Measurements from ENCODE around the gene KIF3C.

Gene KIF3C

DNA sequence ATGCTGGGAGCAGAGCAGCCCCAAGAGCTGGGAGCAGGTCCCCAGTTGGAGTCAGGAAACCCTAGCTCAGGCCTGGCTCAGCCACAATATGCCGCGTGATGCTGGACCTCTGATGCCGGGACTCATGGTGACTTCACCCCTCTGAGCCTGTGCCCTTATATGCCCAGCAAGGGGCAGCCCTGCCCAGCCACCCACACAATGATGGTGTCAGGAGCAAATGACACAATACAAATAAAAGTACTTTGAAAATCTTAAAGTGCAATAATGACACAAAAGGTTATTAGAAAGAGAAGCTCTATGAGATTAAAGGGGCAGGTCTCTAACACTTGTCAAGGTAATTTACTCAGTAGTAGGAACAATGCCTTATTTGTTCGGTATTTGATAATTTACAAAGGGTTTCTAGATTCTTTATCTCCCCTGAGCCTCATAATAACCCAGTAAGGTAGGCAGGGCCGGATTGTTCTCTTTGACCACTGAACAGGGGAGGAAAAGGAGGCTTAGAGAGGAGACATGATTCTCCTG, 18.3 kb upstream of the KIF3C start:
- in situ Hi-C loops (cut with MboI; ENCODE audit: low sequenced_read_pairs): no loop called here

DNA sequence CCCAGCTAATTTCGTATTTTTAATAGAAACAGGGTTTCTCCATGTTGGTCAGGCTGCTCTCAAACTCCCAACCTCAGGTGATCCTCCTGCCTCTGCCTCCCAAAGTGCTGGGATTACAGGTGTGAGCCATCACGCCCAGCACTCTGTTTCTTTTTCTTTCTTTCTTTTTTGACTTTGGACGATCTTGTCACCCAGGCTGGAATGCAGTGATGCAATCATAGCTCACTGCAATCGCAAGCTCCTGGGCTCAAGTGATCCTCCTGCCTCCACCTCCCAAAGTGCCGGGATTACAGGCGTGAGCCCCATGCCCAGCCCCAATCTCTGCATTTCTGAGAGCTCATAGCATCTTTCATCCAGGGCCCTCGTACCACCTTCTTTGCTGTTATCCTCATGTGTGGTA, 17.1 kb upstream of the KIF3C start:
- in situ Hi-C loops (cut with MboI; ENCODE audit: low sequenced_read_pairs): loop anchor here (10.0 kb wide), 1 partner anchor 145 kb away; no protein-coding TSS in a partner anchor

- in situ Hi-C loops (cut with MboI; ENCODE audit: low sequenced_read_pairs): loop anchor here (10.0 kb wide), 1 partner anchor 146 kb away; no protein-coding TSS in a partner anchor
Measured at GRCh38 chr2:25998816-25999383, 16.6 kb upstream of the KIF3C start.

DNA sequence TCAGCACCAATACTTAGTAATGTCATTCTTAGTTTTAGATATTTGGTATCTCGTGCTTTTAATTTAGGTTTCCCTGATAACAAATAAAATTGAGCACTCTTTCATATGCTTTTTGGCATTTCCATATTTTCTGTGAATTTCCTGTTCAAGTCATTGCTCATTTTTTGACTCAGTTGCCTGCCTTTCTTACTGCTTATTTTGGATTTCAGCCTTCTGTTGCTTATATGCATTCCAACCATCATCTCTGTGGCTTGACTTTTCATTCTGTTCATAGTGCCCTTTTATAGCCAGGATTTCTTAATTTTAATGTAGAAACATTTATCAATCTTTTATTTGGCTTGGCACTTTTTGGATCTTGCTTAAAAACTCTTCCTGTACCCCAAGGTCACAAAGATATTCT, 14.5 kb upstream of the KIF3C start:
- in situ Hi-C loops (cut with MboI; ENCODE audit: low sequenced_read_pairs): loop anchor here (10.0 kb wide), 1 partner anchor 148 kb away; no protein-coding TSS in a partner anchor

GRCh38 chr2:25994509-25994908, 12.2 kb upstream of the KIF3C start:
- in situ Hi-C loops (cut with MboI; ENCODE audit: low sequenced_read_pairs): loop anchor here (10.0 kb wide), 1 partner anchor 150 kb away; no protein-coding TSS in a partner anchor

GRCh38 chr2:25993049-25993448, 10.8 kb upstream of the KIF3C start:
- in situ Hi-C loops (cut with MboI; ENCODE audit: low sequenced_read_pairs): loop anchor here (10.0 kb wide), 1 partner anchor 152 kb away; no protein-coding TSS in a partner anchor

GRCh38 chr2:25992556-25992955, 10.3 kb upstream of the KIF3C start:
- in situ Hi-C loops (cut with MboI; ENCODE audit: low sequenced_read_pairs): loop anchor here (10.0 kb wide), 1 partner anchor 152 kb away; no protein-coding TSS in a partner anchor

GRCh38 chr2:25991965-25992364, 9.7 kb upstream of the KIF3C start:
- in situ Hi-C loops (cut with MboI; ENCODE audit: low sequenced_read_pairs): loop anchor here (10.0 kb wide), 1 partner anchor 153 kb away; no protein-coding TSS in a partner anchor

- in situ Hi-C loops (cut with MboI; ENCODE audit: low sequenced_read_pairs): no loop called here
Measured at GRCh38 chr2:25989154-25989553, 6.9 kb upstream of the KIF3C start.

DNA sequence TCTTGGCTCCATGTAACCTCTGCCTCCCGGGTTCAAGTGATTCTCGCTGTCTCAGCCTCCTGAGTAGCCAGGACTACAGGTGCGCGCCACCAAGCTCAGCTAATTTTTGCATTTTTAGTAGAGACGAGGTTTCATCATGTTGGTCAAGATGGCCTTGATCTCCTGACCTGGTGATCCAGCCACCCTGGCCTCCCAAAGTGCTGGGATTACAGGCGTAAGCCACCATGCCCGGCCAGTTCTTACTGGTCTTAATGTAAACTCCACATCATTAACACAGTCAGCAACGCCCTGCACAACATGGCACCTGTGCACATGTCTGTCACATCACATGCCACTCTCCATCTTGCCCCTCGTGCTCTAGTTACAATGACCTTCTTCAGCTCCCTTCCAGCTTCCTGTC, 5.8 kb upstream of the KIF3C start:
- in situ Hi-C loops (cut with MboI; ENCODE audit: low sequenced_read_pairs): no loop called here

DNA sequence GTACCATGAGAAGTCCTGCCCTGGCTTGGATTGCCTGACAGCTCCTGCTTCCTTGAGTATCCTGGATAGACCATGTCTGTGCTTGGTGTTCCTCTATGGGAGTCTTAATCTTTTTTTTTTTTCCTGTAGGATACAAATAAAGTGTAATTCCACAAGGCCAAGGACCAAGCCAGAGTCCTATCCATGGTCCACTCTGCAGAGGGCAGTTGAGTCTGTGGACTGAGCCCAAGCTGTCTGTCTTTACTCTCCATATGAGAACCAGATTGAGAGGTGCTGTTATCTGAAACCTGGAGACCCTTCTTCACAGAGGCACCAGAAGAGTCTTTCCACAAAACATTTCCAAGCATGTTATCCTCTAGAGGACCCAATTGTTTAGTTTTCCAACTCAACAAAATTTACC, 1.4 kb upstream of the KIF3C start:
- in situ Hi-C loops (cut with MboI; ENCODE audit: low sequenced_read_pairs): no loop called here

- in situ Hi-C loops (cut with MboI; ENCODE audit: low sequenced_read_pairs): no loop called here
Measured at GRCh38 chr2:25982968-25983280, 627 bp upstream of the KIF3C start.

DNA sequence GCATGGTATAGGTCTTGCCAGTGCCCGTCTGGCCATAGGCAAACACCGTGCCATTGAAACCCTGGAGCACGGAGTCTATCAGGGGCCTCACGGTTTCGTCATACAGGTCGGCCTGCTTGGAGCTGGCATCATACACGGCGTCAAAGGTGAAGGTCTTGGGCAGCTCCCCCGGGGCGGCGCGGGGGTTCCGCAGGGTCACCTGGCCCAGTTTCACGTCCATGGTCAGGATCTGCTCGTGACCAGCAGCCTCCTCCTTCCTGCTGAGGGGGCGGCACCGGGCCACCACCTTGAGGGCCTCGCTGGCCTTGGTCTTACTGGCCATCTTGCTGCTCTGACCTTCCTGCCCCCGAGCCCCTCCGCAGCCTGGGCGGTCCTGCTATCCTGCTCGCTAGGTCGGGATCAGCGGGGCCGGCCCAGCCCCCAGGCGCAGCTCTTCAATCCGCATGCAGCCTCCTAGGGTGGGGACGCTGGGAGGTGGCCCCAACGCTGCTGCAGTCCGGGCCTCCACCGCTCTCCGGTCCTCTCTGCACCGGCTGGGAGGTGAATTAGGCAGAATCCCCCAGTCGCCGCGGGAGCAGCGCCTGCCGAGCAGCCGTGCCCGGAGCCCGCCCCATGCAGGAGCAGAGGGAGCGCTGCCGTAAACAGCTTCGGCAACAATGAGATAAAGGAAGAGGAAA, 563 bp downstream of the KIF3C start:
- in situ Hi-C loops (cut with MboI; ENCODE audit: low sequenced_read_pairs): no loop called here

DNA sequence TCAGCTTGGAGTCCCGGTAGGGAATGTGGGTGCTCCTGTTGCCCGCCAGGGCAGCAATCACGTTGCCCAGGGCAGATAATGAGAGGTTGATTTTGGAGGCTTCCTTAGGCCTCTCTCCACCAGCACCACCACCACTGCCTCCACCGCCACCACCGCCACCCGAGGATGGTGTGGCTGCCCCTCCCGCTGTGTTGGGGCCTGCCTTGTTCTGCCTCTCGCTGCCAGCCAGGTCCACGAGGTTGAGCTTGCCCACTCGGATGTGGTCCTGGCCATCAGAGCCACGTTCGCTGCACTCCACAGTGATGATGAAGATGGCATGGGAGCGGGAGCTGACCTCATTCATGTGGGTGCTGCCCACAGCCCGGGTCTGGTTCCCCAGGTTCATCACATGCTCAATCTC, 1.3 kb downstream of the KIF3C start:
- in situ Hi-C loops (cut with MboI; ENCODE audit: low sequenced_read_pairs): no loop called here

GRCh38 chr2:25980076-25980887, 2.0 kb downstream of the KIF3C start:
- in situ Hi-C loops (cut with MboI; ENCODE audit: low sequenced_read_pairs): no loop called here

GRCh38 chr2:25979001-25979400, 3.3 kb downstream of the KIF3C start:
- in situ Hi-C loops (cut with MboI; ENCODE audit: low sequenced_read_pairs): no loop called here

DNA sequence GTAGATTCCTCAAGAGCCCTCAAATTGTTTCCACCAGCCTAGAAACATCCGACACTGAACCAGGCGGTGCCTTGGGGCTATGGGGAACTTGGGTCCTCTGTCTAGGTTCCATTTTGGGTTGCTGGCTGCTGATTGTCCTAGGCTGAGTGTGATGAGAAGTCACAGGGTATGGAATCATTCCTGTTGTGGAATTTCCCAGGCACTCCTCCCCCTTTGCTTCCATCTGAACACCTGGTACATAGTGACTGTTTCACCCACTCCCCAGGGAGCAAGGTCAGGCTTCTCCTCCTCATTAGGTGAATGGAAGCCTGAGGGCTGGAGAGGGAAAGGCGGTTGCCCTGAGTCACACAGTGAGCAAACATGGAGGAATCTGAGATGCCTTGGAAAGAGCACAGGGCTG, 4.5 kb downstream of the KIF3C start:
- in situ Hi-C loops (cut with MboI; ENCODE audit: low sequenced_read_pairs): no loop called here

- in situ Hi-C loops (cut with MboI; ENCODE audit: low sequenced_read_pairs): no loop called here
Measured at GRCh38 chr2:25976983-25977741, 5.1 kb downstream of the KIF3C start.

GRCh38 chr2:25972049-25972823, 10.1 kb downstream of the KIF3C start:
- in situ Hi-C loops (cut with MboI; ENCODE audit: low sequenced_read_pairs): loop anchor here (25.0 kb wide), 1 partner anchor 490 kb away; no protein-coding TSS in a partner anchor

DNA sequence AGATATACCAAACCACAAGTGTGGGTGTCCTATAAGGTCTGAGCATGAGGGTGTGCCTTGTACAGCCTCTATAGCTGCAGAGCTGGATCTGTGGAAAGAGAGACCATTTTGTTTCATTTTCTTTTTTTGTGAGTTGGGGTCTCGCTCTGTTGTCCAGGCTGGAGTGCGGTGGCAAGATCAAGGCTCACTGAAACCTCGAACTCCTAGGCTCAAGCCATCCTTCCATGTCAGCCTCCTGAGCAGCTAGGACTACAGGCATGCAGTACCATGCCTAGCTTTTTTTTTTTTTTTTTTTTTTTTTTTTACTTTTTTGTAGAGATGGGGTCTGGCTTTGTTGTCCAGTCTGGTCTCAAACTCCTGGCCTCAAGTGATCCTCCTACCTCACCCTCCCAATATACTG, 10.7 kb downstream of the KIF3C start:
- in situ Hi-C loops (cut with MboI; ENCODE audit: low sequenced_read_pairs): loop anchor here (25.0 kb wide), 1 partner anchor 491 kb away; no protein-coding TSS in a partner anchor

Measured in HL-60/S4 treated with phorbol 12-myristate 13-acetate at 8.2 ng/mL for 4 days and 3 days (cell line).